NCI-H1048 (cell line): ENCODE results near the gene KCNIP4.
"Not testable (repeated sequence)": the region's sequence is repeated elsewhere in the genome, so short reads cannot be mapped to it uniquely, and the experiment has no call there.

Experiments used
- DNase-seq: peaks from one replicate; lab custom pipeline; 2025; lab: John Stamatoyannopoulos, UW

Gene KCNIP4

GRCh38 chr4:20847124-20847747, 1101.3 kb downstream of the KCNIP4 start:
- DNase-seq: no peak

DNA sequence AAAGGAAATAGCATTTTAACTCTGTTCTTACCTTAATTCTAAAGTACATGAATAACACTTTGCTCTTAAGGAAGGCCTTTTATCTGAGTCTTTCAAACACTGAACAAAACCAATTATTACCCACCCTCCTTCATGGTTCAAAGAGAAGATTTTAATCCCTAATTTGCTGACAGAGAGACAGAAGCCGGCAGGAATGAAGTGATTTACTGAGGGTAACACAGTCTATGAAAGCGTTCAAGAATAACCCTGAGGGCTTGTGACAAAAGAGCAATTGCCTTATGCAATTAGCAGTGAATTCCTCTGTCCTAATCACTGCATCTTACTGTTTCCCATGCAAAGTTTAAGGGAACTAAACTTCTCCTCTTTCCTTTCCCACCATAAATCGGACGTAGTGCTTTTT, 1104.3 kb downstream of the KCNIP4 start:
- DNase-seq: no peak

- no peak for DNase-seq
Observed at GRCh38 chr4:20840648-20841190, 1107.9 kb downstream of the KCNIP4 start.

GRCh38 chr4:20839957-20840356, 1108.6 kb downstream of the KCNIP4 start:
- DNase-seq: no peak

DNA sequence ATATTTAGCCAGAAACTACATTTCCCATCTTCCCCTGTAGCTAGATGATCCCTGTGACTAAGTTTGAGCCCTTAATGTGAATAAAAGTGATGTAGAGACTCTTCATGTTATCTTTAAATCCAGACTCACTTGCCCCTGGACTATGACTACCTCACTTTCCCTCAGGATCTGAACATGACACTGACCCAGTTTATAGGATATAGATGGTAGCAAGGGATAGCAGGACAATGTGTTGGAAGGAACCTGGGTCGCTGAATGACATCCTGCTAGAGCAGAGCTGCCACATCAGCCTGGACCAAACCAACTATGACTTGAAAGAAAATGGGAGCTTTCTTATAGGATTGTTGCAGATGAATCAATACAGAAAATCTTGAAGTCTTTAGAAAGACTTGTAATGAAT, 1110.1 kb downstream of the KCNIP4 start:
- no peak for DNase-seq

GRCh38 chr4:20832826-20833225, 1115.7 kb downstream of the KCNIP4 start:
- DNase-seq: no peak

GRCh38 chr4:20831746-20832145, 1116.8 kb downstream of the KCNIP4 start:
- no peak for DNase-seq

GRCh38 chr4:20829617-20830357, 1118.8 kb downstream of the KCNIP4 start:
- no peak for DNase-seq

DNA sequence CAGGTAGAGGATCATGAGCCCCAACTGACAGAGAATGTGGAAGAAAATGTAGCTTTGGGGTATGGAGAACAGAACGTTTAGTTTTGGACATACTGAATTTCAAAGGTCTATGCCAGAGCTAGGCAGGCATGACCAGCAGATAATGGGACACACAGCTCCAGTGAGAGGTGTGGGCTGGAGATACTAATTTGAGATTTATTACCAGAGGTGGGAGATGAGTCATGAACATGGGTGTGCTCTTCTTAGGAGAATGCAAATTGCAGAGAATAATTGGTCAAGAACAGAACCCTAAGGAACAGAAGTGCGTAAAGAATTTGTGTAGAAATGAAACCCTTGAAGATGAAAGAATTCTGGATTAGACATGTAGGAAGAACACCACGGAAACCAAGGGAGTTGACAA, 1123.1 kb downstream of the KCNIP4 start:
- no peak for DNase-seq

DNA sequence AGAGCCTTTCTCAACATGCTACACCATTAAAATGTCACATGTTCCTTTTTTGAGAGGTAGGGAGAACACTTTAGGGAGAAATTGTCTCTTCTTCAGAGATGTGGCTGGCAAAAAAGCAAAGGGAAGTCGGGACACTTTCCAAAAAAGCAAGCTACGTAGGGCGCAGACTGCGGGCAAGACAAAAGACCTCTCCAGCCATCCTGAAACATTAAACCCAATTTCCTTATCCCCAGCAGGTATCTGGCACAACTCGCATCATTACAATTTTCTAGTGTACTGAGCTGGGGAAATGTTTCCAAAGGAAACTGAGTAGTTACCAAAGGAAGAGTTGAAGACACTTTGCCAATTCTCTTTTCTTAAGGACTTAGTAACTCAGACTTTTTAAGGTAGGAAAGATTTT, 1132.3 kb downstream of the KCNIP4 start:
- no peak for DNase-seq

DNA sequence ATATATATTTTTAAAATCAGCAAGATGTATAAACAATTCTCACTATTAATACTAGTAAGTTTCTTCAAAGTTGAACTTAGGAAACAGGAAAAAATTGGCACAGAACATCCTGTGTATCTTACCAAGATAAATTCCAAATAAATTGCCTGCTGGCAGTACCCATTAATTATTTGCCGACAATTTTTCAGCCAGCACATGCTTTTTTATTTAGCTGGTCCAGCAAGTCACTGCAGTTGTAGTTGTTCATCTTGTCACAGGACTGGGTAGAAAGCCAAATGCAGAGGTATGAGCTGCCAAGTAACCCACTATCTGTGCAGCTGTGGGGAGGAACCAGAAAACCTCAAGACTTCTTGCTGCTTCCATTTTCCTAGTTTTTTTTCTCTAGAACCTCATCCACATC, 1134.9 kb downstream of the KCNIP4 start:
- no peak for DNase-seq

- no peak for DNase-seq
Observed at GRCh38 chr4:20809812-20810211, 1138.8 kb downstream of the KCNIP4 start.

- DNase-seq: no peak
Observed at GRCh38 chr4:20805716-20806115, 1142.9 kb downstream of the KCNIP4 start.

- no peak for DNase-seq
Observed at GRCh38 chr4:20787940-20788665, 1160.5 kb downstream of the KCNIP4 start.

DNA sequence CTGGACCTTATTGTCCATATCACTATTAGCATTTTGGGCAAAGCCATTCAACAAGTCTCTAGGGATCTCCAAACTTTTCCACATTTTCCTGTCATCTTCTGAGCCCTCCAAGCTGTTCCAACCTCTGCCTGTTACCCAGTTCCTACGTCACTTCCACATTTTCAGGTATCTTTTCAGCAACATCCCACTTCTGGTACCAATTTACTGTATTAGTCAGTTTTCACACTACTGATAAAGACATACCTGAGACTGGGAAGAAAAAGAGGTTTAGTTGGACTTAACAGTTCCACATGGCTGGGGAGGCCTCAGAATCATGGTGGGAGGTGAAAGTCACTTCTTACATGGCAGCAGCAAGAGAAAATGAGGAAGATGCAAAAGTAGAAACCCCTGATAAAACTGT, 1165.4 kb downstream of the KCNIP4 start:
- not testable (repeated sequence) for DNase-seq

GRCh38 chr4:20778896-20779295, 1169.7 kb downstream of the KCNIP4 start:
- no peak for DNase-seq

DNA sequence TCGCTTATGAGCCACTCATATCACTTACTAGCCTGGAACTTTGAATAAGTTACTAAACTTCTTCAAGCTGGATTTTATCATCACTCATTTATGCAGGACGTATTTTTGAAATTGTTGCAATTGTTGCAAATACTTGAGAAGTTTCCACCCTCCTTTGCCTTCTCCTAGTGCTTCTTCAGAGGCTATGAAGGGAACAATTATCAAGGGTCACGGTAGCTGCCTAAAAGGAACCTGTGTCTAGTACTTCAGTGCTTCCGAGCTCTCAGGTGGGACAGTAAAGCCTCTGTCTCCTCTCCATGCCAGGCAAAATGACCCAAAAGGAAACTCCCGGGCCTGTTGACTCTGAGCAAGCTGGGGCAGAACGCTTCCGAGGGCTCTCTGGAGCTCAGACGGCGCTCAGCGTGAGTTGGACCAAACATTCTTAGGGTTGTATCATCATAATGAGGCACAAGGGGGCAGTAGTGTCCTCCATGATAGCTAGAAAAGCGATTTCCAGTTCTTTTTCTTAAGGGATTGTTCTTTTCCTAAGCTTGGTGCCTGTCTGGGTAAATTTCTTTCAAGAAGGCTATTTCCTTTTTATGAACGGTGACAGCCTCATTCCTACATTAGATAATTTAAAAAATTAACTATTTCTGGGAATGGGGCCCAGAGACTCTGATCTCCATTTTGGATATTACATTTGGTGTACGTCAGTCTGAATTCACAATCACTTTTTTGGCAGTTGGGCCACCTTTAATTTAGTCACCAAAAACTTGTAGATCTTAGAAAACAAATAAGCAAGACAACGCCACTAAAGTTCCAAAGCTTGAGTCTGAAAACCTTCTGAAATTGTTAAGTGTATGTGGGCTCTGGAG, 1175.2 kb downstream of the KCNIP4 start:
- DNase-seq: peak; percentile 14

GRCh38 chr4:20764366-20764992, 1184.1 kb downstream of the KCNIP4 start:
- no peak for DNase-seq

DNA sequence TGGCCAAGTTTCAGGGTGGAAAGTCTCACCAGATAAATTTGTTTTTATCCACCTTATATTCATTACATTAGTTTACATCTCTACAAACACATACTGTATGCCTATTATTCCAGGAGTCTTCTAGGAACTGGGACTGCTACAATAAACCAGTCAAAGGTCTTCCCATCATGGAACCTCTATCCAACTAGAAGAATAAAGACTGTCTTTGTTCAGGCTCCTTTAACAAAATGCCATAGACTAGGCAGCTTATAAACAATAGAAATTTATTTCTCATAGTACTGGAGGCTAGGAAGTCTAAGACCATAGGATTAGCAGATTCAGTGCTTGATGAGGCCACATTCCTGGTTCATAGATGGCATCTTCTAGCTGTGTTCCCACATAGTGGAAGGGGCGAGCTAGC, 1186.7 kb downstream of the KCNIP4 start:
- DNase-seq: no peak

DNA sequence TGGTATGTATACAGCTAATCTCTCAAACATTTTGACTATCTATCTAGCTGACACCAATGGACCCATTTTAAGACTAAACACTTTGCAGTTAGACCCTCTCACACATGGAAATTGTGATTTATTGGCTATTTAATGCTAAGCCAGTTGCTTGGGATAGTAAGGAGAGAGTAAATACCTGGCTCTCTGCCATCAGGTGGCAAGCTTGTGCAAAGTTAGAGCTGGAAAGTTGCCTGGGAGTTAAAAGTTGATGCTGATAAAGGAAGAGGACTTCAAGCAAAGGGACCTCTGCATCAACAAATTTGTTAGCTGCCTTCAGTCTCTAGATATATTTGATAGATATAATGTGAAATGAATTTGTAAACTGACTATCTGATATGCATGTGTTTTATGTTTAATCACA, 1187.2 kb downstream of the KCNIP4 start:
- no peak for DNase-seq

- DNase-seq: no peak
Observed at GRCh38 chr4:20760053-20760452, 1188.5 kb downstream of the KCNIP4 start.
